Muscle of back (tissue), 13 donors: ENCODE results near the gene B4GAT1. TPM values are rescaled to one million over a fixed set of nuclear protein-coding genes. Genes with fewer than 3 reads are reported as not detected.
"Not testable (repeated sequence)": the region's sequence is repeated elsewhere in the genome, so short reads cannot be mapped to it uniquely, and the experiment has no call there.

Source experiments
- DNase-seq, 3 donors: peaks; one replicate each; pipeline versions ENCODE4 v3.0.0 to v3.0.0-alpha.2; 2013
- long read RNA-seq, 9 donors: transcript quantifications; one replicate each; lab custom pipeline, GENCODE V29; 2026
- polyA plus RNA-seq, 10 donors: library from polyadenylated mRNA; unstranded; fragments of 120-200 nt; gene quantifications; one replicate each; pipeline ENCODE4 v1.2.1, GENCODE V29; 2013; ENCODE audit not compliant: insufficient read length in 10 of 10

B4GAT1 gene
- polyA plus RNA-seq, result 10 to 100 TPM; 16.9 to 25.0 (median 21.3) TPM
- long read RNA-seq, donor 1, partial matches to known transcripts, result 0 of 2 reads
- long read RNA-seq, donor 1, other reads (novel, unspliced or antisense), result 0 of 2 reads
- long read RNA-seq, donor 2, transcript B4GAT1-201 (2 exons, 2,072 nt), result major isoform, 5 of 5 reads
- long read RNA-seq, donor 2, partial matches to known transcripts, result 0 of 5 reads
- long read RNA-seq, donor 2, other reads (novel, unspliced or antisense), result 0 of 5 reads
- long read RNA-seq, donor 3, result 0 reads
- long read RNA-seq, donor 4, transcript B4GAT1-201 (2 exons, 2,072 nt), result major isoform, 8 of 8 reads
- long read RNA-seq, donor 4, partial matches to known transcripts, result 0 of 8 reads
- long read RNA-seq, donor 4, other reads (novel, unspliced or antisense), result 0 of 8 reads
- long read RNA-seq, donor 5, transcript B4GAT1-201 (2 exons, 2,072 nt), result major isoform, 8 of 18 reads
- long read RNA-seq, donor 5, partial matches to known transcripts, result 10 of 18 reads
- long read RNA-seq, donor 5, other reads (novel, unspliced or antisense), result 0 of 18 reads
- long read RNA-seq, donor 6, transcript B4GAT1-201 (2 exons, 2,072 nt), result major isoform, 7 of 7 reads
- long read RNA-seq, donor 6, partial matches to known transcripts, result 0 of 7 reads
- long read RNA-seq, donor 6, other reads (novel, unspliced or antisense), result 0 of 7 reads
- long read RNA-seq, donor 7, partial matches to known transcripts, result 0 of 2 reads
- long read RNA-seq, donor 7, other reads (novel, unspliced or antisense), result 0 of 2 reads
- long read RNA-seq, donor 8, result 0 reads
- long read RNA-seq, donor 9, partial matches to known transcripts, result 0 of 1 reads
- long read RNA-seq, donor 9, other reads (novel, unspliced or antisense), result 0 of 1 reads

DNA sequence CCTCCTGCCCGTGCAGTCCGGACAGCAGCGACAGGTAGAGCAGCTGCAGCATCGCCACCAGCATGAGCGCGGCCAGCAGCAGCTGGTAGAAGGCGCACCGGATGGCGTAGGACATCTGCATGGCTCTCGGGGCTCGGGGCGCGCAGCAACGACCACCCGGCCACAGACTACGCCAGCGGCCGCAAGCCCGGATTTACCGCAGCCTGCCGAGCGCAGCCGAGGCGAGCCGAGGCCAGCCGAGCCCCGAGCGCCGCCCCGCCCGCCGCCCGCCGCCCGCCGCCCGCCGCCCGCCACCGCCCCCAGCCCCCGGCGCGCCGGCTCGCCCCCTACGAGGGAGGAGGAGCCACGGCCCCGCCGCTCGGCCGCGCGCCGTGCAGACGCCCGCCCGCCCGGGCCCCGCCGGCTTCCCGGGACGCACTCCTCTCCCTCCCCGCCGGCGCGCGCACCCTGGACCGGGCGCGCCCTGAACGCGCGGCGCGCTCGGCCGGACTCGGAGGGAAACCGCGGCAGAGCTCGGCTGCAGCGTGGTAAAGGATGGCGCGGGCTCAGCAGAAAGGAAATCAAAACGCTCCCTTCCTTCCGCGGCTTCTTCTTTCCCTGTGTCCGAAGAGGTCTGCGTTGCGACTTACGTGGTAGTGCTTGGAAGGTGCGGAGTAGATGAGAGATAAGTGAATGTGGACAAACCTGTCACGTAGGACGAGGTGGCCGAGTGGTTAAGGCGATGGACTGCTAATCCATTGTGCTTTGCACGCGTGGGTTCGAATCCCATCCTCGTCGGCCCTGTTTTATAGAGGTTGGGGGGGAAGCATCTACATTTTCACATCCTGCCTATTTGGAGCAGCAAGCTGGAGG lies at the start of gene B4GAT1:
TSS of gene B4GAT1 (minus strand) at position 205 of the 852 bp plus-strand sequence. CDS start at position 121, 84 bp downstream.
- DNase-seq, result peak; percentile 93 to 96 (median 93)

DNA sequence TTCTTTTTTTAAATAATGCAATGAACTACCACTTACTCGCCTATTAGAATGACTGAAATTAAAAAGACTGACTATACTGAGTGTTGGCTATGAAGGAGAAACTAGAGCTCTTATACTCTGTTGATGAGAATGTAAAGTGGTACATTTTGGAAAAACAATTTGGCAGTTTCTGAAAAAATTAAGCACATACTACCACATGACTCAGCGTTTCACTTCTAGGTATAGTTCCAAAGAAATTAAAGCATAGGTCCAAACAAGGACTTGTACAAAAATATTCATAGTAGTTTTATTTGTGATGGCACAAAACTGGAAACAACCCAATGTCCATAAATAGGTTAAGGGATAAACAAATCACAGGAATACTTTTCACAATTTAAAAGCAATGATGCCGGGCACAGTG lies 46.5 kb upstream of the B4GAT1 start:
- no peak for DNase-seq

DNA sequence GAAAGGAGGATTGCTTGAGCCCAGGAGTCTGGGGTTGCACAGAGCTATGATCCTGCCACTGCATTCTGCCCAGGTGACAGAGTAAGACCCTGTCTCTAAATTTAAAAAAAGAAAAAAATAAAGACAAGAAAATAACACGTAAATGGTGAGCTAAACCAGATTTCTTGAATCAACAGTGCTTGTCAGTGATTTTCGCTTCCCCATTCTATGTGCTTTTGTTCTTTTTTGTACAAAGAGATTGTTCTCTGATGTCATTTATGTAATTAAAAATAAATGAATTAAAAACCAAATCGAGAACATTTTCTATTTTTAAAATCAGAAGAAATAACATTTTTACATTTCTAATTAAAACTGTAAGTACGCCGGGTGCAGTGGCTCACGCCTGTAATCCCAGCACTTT lies 43.9 kb upstream of the B4GAT1 start:
- no peak for DNase-seq

DNA sequence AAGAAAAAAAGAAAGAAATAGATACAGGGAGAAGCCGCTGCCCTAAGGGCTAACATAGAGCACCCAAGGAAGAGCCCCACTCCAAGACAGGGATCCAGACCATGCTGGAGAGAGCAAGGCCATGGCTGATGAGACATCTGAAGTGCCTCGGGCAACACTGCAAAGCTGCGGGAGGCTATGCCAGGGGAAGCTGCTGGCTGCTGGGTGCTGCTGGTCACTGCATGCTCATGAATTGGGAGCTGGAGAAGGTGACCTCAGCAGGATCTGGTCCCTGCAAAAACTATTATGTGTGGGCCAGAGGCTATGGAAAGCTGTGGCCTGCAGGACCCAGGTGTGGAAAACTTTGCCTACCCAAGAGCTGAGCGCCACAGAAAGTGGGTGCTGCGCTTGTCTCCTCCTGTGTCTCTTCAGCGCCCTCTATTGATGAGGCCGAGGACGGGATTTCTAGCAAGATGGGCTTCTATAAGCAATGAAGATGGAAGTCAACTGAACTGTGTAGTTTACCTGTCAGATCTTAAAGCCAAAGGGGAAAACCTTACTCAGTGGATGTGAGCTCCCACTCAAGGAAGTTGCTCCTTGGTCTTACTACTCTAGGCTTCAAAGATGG lies 41.5 kb upstream of the B4GAT1 start:
- peak; percentile 40 to 58 (median 41) for DNase-seq

DNA sequence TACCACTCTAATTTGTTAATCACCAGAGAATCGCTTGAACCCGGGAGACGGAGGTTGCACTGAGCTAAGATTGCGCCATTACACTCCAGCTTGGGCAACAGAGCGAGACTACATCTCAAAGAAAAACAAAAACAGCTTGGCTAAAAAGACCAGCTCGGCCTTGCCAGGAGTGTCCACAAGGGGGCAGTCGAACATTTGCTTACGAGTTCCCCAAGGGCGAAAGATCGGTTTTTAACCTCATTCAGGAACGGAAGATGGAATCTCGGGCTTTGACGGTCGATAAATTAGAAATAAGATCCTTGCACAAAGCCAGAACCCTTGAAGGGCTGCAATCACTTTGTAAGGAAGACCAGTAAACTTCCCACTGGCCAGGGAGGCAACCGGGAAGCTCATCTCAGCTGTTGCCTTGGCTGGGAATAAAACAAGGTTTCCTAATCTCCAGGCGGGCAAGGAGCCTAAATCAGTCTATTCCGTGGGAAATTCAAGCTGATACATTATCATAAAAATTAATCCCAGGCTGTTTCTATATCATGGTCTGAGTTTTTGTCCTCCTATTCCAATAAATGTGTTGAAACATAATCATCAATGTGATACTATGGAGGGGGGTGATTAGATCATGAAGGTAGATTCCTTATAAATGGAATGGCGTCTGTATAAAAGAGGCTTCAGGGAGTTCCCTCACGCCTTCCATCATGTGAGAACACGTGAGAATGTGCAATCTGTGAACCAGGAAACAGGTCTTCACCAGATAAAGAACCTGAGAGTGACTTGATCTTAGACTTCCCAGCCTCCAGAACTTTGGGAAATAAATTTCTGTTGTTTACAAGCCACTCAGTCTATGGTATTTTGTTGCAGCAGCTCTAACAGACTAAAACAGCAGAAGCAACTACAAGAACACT lies 39.0 kb upstream of the B4GAT1 start:
- DNase-seq, result peak; percentile 64 to 84 (median 76)

DNA sequence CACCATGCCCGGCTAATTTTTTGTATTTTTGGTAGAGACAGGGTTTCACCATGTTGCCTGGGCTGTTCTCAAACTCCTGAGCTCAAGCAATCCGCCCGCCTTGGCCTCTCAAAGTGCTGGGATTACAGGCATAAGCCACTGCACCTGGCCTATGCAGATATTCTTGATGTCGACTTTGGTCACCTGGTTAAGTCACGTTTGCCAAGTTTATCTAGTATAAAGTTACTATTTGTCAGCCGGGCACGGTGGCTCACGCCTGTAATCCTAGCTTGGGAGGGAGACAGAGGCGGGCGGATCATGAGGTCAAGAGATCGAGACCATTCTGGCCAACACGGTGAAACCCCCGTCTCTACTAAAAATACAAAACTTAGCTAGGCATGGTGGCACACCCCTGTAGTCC lies 36.9 kb upstream of the B4GAT1 start:
- not testable (repeated sequence) for DNase-seq

DNA sequence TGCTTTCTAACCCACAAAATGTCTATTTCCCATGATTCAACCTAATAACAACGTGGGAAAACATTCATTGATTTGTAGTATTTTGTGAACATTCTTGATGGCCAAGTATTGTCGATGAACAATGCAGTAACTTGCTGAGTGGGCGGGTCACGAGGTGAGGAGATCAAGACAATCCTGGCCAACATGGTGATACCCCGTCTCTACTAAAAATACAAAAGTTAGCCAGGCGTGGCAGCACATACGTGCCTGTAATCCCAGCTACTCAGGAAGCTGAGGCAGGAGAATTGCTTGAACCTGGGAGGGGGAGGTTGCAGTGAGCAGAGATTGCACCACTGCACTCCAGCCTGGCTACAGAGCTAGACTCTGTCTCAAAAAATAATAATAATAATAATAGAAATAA lies 32.8 kb upstream of the B4GAT1 start:
- DNase-seq, result not testable (repeated sequence)

DNA sequence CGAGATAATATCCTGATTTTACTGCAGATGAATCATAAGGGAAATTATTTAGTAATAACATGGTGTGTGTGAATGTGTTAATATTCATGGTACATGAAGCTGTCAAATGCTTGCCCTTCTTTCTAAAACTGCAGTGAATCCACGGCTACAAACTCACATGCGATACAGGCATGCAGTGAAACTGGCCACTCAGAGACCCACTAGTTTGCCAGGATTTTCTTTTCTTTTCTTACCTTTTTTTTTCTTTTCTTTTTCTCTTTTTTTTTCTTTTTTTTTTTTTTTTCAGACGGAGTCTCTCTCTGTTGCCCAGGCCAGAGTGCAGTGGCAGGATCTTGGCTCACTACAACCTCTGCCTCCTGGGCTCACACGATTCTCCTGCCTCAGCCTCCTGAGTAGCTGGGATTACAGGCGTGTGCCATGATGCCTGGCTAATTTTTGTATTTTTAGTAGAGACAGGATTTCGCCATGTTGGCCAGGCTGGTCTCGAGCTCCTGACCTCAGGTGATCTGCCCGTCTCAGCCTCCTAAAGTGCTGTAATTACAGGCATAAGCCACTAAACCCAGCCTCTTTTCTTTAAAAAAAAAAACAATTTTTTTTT lies 26.4 kb upstream of the B4GAT1 start:
- not testable (repeated sequence) for DNase-seq

DNA sequence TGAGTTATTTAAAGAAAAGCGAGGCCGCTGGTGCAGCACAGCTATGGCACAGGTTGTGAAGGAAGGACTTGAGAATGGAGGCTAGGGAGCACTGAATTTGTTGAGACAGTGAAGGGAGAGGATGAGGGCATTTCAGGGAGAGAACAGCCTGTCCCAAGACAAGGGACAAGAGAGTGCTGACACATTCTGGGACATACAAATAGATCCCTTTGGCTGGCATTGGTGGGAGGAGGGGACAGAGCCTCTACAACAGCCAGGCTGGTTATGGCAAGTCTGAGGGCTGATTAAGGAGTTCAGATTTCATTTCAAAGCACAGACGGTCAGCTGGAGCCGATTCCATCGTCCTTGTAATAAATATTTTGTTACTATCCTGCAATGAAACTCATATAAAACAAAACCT lies 25.8 kb upstream of the B4GAT1 start:
- DNase-seq, result peak in 1 of 3 donors; percentile 45

DNA sequence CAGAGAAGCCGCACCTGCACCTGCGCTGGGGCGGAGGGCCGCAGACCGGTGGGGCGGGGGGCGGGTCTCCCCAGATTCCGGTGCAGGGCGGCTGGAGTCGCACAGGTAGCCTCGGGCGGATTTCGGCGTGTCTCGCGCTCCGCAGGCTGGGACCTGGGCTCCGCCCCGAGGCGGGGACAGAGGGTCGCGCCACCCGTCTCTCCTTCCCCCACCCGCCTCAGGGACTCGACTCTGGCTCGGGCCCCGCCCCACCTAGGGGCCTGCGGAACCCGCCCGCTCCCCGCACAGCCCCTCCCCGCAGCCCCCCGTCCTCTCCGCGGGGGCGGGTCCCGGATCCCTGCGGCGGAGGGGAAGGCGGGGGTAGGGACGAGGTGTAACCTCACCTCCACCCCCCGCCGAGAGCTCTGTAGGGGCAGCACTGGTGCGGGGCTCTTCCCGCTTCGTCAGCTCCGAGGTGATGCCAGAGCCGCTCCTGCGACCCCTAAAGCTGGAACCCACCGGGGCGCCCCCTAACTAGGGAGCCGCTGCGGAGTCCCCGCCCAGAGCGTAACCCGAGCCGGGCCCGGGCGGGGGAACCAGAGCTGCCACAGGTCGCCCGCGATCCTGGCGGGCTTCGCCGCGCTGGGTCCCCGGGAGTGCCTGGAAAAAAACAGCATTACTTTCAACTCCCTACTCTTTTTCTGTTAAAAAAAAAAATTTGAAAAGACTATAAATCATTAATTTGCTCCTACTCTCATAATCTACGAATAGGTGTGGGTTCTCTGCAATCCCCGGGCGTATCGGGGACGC lies 24.4 kb upstream of the B4GAT1 start, which contains the start of gene SLC29A2:
TSS of gene SLC29A2 (minus strand) at position 134 of the 789 bp plus-strand sequence. CDS start 169 bp downstream, outside the sequence.
- DNase-seq, result peak; percentile 22 to 58 (median 38)

DNA sequence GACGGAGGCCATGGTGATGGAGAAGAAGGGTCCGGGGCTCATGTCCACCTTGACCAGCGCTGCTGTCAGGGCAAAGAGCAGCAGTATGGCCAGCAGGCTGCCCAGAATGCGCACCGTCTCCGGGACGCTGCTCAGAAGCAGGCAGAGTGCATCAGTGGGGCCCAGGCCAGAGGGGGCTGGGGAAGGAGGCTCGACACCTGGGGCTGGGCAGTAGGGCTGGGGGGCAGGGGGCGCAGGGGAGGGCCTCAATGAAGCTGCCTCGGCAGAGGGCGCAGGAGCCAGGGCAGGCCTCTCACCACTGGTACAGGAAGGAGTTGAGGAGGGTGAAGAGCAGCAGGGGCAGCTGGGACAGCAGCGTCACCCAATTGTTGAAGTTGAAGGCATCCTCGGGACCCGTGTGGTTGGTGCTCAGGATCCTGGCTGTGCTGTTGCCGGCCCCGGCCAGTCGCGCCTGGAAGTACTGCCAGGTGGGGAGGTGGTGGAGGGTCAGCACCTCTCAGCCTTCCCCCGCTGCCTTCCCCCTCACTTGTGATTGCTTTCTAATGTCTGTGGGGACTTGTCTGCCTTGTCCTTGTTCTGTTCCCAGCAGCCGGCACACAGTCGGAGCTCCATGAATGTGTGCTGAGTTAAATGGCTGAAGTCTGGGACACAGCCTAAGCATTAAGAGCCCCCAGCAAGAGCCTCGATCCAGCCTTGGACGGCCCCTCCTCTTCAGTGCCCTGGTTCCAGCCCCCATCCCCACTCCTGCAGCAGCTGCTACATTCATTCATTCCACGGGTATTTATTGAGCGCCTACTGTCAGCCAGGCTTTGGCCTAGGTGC lies 21.9 kb upstream of the B4GAT1 start:
- no peak for DNase-seq

DNA sequence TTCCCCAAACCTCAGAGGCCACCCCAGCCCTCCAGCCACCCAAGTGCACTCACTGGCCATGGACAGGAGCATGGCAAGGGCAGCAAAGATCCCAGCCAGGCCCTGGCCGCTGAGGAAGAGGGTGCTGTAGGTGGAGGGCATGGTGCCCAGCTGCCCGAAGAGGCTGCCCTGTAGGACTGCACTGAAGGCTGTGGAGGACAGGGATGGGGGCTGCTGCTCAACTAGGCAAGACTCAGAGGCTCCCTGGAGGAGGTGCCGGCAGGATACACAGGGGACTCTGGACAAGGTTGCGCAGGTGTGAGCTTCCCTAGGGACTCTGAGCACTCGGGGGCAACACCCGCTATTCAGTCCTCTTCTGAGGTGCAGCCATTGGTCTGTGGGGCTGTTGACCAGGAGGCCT lies 21.1 kb upstream of the B4GAT1 start:
- DNase-seq, result no peak

DNA sequence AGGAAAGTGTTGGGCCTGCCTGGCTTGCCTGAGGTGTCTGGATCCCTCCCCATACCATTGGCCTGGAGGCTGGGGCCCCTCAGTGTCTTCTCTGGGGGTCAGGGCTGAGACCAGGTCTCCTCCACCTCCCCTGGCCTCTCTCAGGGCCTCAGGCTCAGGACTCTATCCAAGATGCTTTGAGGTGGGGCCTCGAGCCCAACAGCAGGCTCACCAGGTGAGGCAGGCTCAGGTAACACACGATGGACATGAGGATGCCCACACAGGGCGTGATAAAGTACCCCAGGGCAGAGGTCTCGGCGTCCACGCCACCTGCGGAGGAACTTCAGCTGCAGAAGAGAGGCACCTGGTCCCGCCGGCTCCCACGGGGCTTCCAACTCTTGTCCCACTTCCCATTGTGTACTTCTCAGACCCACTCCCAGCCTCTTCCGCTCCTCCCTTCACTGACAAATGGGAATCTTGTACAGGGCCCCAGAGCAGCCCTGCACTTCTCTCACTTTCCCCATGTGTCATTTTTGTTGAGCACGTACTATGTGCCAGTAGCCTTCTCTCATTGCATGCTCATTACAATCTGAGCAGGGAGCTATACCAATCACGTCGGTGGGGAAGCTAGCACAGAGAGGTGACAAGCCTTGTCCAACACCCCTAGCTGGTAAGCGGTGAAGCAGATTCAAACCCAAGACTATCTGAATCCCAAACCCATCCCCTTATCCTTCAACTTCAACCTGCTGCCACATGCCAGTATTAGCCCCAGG lies 20.3 kb upstream of the B4GAT1 start:
- no peak for DNase-seq

DNA sequence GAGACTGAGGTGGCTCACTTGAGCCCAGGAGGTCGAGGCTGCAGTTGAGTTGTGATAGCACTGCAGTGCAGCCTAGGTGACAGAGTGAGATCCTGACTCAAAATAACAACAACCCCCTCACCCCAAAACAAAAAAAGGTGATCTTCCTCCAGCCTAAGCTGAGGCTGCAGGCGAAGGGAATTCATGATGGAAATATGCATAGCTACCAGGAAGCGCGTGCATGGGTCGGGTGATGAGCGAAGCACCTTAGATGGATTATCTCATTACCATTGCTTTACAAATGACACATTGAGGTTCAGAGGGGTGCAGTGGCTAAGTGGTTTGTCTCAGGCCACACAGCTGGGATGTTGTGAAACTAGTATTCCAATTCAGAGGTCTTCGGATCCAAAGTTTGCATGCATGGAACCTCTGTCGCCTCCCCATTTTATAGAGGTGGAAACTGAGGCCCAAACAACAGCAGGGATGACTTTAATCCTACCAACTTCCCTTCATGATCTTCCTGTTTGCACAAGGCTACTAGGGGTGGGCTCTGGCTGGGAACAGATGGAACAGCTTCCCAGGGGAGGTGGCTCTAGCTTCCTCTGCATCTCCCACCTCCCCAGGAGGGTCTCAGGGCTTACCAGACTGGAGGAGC lies 19.5 kb upstream of the B4GAT1 start:
- DNase-seq, result no peak

DNA sequence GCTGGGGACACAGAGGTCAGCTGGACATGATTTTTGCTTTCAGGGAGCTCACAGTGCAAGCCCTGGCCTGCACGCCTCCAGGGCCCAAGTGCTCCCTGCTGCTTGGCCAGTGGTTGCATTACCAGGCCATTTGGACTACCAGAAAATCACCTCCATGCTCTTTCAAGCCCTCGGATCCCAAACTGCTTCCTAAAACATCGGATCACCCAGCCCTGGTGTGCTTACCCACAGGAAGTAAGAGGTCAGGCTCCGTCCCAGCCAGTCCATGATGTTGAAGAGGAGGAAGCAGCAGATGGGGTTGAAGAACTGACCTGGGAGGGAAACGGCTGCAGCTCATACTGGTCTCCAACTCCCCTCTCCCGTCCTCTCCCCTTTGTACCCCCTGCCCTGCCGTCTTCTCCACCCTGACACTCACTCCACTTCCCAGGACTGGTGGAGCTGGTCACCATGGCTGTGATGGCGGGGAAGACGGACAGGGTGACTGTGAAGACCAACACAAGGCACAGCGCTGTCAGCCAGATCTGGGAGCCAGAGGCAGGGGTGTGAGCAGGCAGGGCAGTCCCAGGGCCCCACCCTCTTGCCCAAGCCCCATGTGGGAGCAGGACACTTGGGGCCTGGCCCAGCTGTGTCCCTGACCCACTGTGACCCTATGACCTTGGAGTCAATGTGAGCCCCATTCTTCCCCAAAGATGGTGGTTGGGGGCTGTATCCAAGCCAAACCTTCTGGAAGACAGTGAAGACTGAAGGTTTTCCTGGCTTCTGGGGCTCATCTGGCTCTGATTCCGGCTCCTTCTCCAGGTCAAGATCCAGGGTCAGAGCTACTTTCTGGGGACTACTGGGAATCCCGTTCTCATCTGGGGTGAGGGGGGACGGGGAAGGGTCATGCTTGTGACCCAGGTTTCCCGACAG lies 18.5 kb upstream of the B4GAT1 start:
- DNase-seq, result no peak
